Measurements from ENCODE around the gene CSF2RB. TPM values are rescaled to one million over a fixed set of nuclear protein-coding genes. Genes with fewer than 3 reads are reported as not detected.
"Not testable (repeated sequence)": the region's sequence is repeated elsewhere in the genome, so short reads cannot be mapped to it uniquely, and the experiment has no call there.

The CSF2RB gene
- total RNA-seq, 1 experiment from 2014 or later, result not detected

DNA sequence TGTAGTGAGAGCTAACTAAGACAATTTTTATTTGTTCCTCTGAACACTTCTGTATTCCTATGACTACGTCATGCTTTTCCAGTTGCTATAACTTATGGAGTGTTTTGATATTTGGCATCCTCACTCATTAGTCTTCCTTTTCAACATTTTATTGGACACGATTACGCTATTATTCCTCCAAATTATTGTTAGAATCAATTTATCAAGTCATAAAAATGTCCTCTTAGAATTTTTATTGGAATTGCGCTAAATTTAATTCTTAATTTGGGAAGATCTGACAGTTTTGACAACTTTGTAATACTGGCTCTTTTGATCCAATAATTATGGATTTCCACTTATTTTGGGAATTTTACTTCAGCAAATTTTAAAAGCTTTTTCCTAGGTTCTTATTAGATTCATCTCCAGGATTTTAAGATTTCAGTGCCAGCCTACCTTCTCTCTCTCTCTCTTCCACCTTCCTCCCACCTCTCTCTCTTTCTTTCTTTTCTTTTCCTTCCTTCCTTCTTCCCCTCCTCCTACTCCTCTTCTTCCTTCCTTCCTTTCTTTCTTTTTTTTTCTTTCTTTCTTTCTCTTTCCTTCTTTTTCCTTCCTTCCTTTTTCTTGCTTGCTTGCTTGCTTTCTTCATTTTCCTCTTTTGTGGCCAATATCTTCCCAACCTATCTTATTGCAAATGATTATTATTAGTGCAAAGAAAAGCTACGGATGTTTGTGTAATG lies 55.0 kb downstream of the CSF2RB start:
- no peak for DNase-seq (ENCODE audit: low spot score)

DNA sequence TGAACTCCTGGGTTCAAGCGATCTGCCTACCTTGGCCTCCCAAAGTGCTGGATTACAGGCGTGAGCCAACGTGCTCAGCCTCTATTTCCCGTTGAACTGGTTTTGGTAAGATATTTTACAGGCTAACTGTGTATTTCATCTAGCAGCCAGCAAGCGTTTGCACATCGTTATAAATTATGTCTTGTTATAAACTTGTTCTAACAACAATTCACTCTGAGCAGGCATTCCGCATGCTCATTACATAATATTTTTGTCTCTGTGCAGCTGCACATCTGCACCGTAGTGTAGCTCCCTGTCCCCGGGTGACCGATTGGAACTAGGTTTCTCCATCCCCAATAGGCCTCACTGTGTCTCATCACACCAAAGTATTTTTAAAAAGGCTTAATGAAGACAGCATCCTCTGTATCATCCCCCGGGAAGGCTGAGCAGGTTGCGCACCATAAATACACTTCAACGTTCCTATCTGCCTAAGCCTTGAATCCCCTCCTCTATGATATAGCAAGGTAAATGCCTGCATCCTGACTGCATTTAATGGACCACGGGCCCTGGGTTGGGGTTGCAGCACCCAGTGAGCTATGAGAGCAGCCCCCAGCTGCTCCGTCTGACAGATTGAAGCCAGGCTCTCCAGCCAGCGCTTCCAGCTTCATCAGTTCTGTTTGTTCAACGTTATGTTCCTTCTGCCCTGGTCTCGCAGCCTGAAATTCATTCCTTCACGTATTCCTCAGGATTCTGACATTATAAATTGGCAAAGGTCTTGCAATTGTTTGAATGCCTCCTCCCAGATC lies 58.1 kb downstream of the CSF2RB start:
- DNase-seq (ENCODE audit: low spot score), result no peak

DNA sequence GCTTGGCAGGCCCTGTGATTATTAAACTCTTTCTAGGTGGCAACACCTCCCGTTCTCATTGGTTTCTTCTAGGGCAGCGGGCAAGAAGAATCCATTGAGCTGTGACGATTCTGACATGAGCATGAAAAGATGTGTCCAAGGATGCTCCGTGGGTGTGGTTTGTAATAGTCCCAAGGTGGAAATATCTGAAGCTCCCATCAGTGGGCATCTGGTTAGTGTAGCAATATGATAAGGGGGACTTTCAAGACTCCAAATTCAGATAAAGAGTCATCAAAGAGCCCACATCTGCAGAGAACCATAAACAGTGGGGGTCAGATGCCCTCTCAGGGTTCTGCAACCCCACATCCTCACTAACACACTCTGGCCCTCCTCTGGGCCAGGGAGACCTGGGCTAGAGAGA lies 63.2 kb downstream of the CSF2RB start:
- no peak for DNase-seq (ENCODE audit: low spot score)

DNA sequence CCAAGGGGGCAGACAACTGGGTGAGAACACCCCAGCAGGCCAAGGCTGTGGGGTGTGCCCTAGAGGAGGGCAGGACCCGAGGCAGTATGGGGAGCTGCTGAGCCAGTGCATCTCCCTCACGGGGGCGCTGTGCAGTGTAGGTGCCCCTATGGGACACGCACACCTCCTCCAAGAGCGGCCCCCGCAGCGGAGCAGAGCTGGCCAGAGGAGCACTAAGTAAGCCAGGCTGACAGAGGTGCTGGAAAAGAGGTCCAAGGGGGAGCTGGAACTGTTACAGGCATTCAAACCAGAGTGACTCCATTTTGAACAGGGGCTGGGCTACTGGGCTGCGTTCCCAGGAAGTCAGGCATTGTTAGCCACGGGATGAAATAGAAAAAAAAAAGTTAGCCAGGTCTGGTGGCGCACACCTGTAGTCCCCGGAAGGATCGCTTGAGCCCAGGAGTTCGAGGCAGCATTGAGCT lies 64.0 kb downstream of the CSF2RB start:
- peak; percentile 25 for DNase-seq (ENCODE audit: low spot score)

GRCh38 chr22:36977947-36978660 lies 64.7 kb downstream of the CSF2RB start:
- peak; percentile 79 for DNase-seq (ENCODE audit: low spot score)

DNA sequence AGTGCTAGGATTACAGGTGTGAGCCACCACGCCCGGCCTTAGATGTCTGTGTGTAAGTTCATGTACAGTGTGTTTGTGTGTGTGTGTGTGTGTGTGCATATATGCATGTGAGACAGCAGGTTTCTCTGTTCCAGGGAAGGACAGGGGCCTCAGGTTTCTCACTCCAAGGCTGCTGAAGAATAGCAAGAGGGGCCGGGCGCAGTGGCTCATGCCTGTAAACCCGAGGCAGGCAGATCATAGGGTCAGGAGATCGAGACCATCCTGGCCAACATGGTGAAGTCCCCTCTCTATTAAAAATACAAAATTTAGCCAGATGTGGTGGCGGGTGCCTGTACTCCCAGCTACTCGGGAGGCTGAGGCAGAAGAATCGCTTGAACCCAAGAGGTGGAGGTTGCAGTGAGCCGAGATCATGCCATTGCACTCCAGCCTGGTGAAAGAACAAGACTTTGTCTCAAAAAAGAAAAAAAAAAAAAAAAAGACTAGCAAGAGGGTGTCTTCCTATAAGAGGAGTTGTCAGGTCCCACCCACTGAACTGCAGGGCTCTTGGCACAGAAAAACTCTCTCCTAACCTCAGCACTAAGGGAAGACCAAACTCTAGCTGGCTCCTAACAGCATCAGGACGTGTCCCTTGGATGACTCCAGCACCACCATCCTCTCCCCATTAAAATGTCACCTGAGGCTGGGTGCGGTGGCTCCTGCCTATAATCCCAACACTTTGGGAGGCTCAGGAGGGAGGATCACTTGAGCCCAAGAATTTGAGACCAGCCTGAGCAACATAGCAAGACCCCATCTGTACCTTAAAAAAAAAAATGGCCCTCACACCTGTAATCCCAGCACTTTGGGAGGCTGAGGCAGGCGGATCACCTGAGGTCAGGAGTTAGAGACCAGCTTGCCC lies 65.8 kb downstream of the CSF2RB start:
- no peak for DNase-seq (ENCODE audit: low spot score)

DNA sequence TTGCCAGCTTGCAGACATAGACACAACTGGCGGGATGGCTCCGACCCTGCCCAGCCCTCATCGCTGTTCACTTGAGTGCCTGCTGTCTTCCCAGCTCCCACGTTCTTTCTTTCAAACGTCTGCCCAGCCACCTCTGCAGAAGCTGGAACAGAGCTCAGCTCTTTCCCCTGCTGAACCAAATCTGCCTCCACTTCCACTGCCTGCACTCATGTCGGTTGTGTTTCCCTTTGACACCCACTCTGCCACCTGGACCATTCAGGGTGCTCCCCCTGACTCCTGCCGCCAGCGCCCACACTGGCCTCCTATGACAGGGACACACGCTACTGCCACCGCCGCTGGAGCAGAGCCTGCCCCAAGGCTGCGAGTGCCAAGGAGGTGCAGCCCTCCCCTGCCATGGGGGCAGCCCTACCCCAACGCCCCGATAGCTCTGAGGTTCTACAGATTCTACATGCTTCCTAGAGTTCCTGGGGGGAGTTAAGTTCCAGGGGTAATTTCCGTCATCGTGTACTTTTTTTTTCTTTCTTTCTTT lies 67.9 kb downstream of the CSF2RB start:
- DNase-seq (ENCODE audit: low spot score), result no peak

DNA sequence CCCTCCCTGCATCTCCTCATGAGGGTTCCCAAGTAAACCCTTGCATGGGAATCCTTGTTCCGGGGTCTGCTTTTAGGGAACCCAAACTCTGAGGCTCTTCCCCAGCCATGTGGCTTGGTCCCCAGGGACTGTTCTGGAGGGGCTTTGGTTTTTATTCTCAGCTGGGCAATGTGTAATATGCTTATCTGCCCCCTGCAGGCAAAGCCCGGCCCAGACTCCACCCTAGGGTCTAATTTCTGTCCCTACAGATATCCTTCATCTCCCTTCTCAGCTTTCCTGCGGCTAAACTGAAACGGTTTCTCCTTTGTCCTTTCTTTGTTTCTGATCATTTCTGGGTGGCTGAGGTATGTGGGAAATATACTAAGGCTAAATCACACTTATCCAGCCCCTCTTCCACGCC lies 68.7 kb downstream of the CSF2RB start:
- DNase-seq (ENCODE audit: low spot score), result no peak

DNA sequence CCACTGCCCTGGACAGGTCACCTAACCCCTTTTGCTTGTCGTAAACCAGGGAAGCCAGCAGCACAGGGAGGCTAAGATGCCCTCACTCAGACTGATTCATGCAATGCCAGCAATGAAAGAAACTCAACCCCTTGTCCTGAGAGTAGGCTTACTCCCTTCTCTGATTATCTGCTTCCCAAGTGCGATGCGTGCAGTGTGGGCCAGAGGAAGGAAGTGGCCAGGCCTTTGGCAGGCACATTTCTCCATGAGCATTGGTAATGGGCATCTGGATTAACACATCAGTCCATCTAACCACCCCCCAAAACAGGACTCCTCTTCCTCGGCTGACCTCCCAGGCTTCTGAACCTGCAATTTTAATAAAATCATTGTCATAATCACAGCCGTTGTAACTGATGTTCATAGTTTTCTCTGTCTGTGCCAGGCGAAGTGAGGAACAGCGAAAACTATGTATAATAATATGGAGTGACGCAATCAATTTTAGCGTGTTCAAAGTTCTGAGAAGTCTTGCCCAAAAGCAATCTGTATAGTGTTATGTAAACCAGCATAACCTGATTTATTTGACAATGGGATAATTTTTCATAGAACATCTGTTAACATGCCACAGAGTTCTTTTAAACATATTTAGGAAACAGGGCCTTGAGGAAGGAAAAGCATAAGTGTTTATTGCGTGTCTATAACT lies 71.9 kb downstream of the CSF2RB start:
- no peak for DNase-seq (ENCODE audit: low spot score)

GRCh38 chr22:36986242-36986821 lies 72.9 kb downstream of the CSF2RB start:
- no peak for DNase-seq (ENCODE audit: low spot score)

- DNase-seq (ENCODE audit: low spot score), result no peak
These were observed 74.8 kb downstream of the CSF2RB start for GRCh38 chr22:36988075-36988832.

DNA sequence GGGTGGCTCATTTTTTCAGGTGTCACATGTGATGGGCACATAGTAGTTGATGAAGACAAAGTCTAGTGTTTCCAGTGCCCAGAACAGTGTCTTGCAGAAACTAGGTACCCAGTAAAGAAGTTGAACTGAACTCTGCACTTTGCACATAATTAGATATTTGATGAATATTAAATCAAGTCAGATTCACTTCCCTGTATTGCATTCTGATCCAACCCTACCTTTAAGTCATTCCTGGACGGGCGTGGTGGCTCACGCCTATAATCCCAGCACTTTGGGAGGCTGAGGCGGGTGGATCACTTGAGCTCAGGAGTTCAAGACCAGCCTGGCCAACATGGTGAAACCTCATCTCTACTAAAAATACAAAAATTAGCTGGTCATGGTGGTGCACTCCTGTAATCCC lies 75.6 kb downstream of the CSF2RB start:
- not testable (repeated sequence) for DNase-seq (ENCODE audit: low spot score)

Other genes starting within 250 kb of the CSF2RB start
- not detected in 2 replicates for gene CACNG2, start 209.9 kb upstream of the CSF2RB start, total RNA-seq (2014; rRNA removed; shearing (Covaris generic))
- gene IFT27, start 137.5 kb upstream of the CSF2RB start, total RNA-seq (2014; rRNA removed; shearing (Covaris generic)), result 12.9 and 17.7 TPM in 2 replicates
- gene PVALB, start 96.6 kb upstream of the CSF2RB start, total RNA-seq (2014; rRNA removed; shearing (Covaris generic)), result not detected in 2 replicates
- not detected in 2 replicates for gene NCF4, start 52.6 kb upstream of the CSF2RB start, total RNA-seq (2014; rRNA removed; shearing (Covaris generic))
- gene TST, start 105.8 kb downstream of the CSF2RB start, total RNA-seq (2014; rRNA removed; shearing (Covaris generic)), result 31.7 and 38.2 TPM in 2 replicates
- gene MPST, start 106.1 kb downstream of the CSF2RB start, total RNA-seq (2014; rRNA removed; shearing (Covaris generic)), result 39.6 and 50.0 TPM in 2 replicates
- gene KCTD17, start 138.1 kb downstream of the CSF2RB start, total RNA-seq (2014; rRNA removed; shearing (Covaris generic)), result 6.3 and 7.4 TPM in 2 replicates
- not detected in 2 replicates for gene TMPRSS6, start 196.1 kb downstream of the CSF2RB start, total RNA-seq (2014; rRNA removed; shearing (Covaris generic))
- gene IL2RB, start 236.3 kb downstream of the CSF2RB start, total RNA-seq (2014; rRNA removed; shearing (Covaris generic)), result 0.08 TPM in 1 of 2 replicates, not detected in the other